NT2/D1 (cell line): ENCODE measurements around the gene NKX6-2.
"Not testable (repeated sequence)": the region's sequence is repeated elsewhere in the genome, so short reads cannot be mapped to it uniquely, and the experiment has no call there.

ENCODE experiments used
- YY1 ChIP-seq: IDR thresholded peaks from 2 replicates; pipeline ENCODE4 v1.6.1; 2011; ENCODE audit not compliant: insufficient read length, insufficient read depth
- ZNF274 ChIP-seq: IDR thresholded peaks from 2 replicates; pipeline ENCODE4 v1.6.1; 2011; ENCODE audit warnings: mild to moderate bottlenecking, low read depth, low read length

- TF ChIP-seq YY1, ZNF274: not testable (repeated sequence)
Observed at GRCh38 chr10:132772816-132773215, 13.1 kb downstream of the NKX6-2 start.
